CMK (cell line): ENCODE measurements around the gene APOC4.
"Not testable (repeated sequence)": the region's sequence is repeated elsewhere in the genome, so short reads cannot be mapped to it uniquely, and the experiment has no call there.

Experiments used
- DNase-seq: peaks from one replicate; pipeline ENCODE4 v3.0.0-alpha.2; 2010; ENCODE audit warnings: low read depth

APOC4 gene

DNA sequence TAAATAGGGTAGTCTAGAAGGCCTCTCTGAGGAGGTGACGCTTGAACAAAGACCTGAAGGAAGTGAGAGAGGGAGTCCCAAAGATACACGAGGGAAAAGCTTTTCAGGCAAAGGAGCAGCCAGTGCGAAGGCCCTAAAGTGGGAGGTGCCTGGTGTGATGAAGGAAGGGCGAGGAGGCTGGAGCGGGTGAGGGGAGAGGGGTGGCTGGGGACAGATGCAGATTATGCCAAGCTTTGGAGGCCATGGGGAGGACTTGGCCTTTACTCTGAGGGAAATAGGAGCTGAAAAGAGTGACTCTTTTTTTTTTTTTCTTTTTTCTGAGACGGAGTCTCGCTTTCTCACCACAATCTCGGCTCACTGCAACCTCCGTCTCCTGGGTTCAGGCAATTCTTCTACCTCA lies 16.1 kb downstream of the APOC4 start:
- DNase-seq = no peak

DNA sequence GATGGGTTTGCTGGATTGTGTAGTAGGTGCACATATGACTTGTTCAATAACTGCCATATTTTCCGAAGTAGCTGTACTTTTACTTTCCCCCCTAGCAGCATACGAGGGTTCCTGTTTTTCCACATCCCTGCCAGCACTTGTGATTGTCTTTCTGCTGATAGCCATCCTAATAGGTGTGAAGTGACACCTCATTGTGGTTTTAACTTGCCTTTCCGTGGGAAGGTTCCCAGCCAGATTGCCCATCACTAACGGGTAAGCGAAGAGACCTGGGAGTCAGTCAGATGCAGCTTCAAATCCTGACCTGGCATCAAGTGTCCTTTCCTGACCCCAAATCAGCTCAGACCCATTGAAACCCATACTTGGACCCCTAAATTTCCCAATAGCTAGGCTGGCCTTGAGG lies 17.7 kb downstream of the APOC4 start:
- no peak for DNase-seq

DNA sequence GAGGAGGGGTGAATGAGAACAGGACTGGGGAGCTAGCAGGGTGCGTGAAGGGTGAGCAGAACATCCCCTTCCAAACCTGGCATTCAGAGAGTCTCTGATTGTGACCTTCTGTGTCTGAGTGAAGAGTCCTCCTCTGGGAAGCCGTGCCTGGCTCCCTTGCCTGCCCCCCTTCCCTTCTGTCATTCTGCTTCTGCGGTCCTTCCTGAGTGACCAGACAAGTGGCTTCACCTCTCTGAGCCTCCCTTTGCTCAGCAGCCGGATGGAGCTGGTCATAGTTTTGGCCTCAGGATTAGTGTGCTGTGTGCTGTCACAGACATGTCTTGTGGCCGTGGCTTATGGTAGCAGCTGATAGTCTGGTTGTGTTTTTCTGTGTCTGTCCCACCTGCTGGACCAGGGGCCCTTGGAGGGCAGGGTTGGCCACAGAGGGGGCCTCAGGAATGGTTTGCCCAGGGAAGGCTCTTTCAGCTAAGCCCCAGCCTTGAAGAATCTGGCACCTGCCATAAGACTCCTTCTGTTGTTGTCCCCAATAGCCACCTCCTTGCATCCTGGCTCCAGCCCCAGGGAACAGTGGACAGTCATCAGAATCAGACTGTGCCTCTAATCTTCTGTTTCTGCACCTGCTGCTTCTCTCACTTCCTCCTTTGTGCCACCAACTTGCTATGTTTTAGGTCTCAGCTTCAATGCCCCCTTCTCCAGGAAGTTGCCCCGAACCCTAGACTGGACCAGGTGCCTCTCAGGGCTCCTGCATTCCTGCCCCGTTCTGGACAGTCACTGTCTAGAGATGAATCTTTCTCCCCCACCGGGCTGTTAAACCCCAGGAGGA lies 19.1 kb downstream of the APOC4 start:
- DNase-seq = no peak

DNA sequence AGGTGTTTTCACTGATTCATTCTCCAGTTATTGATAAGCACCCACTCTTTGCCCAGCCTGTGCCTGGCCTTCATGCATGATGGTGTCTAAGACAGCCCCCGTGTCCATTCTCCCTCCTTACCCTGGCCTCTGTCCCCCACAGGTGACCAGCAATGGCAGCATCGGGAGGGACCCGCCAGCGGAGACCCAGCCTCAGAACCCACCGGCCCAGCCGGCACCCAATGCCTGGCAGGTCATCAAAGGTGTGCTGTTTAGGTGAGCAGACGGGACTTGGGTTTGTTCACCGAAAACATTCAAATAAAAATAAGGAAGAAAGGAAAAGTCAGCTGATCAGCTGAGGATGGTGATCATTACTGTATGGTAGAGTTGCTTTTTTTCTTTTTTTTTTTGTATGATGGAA lies 19.8 kb downstream of the APOC4 start:
- no peak for DNase-seq

DNA sequence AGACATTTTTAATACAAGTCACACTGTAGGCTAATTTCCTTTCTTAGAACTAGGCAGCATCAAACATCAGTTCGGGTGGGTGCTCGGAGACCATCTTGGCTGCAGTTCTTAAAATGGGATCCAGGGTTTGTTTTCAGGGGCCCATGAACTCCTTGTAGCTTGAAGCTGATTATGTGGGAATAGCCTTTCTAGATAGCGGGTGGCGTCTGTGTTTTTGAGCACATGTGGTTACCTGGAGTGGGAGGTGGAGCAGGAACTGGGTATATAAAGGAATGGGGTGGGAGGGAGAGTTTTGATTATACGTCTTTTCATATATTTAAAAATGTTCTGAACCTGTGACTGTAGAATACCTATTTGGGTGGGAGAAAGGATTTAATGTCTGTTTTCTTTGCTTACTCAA lies 26.1 kb downstream of the APOC4 start:
- DNase-seq = no peak

DNA sequence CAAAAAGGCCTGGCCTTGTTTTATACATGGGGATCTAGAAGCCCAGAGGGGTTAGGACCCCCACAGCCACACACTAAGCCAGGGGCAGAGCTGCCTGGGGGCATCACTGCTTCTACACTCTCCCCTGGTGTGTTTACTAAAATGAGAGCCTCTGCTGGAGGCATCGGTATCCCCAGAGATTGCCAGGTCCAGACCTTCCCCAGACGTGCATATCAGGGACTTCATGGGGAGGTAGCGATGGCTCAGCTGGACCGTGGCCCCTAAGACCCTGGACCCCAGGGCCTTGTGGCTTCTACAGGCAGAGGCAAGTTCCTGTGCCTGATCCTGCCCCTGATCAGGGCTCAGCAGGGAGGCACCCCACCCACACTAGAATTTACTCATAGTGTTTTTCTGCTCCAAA lies 26.6 kb downstream of the APOC4 start:
- no peak for DNase-seq

DNA sequence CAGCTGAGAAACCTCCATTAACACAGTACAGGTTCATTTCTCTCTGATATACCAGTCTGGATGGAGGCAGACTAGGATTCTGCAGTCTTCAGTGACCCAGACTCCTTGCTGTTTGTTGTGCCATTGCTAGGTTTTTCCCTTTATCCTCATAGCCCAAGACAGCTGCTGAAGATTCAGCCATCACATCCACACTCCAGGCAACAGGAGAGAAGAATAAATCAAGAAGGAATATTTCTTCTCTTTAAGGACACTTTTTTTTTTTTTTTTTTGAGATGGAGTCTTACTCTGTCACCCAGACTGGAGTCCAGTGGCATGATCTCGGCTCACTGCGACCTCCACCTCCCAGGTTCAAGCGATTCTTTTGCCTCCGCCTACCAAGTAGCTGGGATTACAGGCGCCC lies 27.4 kb downstream of the APOC4 start:
- DNase-seq = no peak

DNA sequence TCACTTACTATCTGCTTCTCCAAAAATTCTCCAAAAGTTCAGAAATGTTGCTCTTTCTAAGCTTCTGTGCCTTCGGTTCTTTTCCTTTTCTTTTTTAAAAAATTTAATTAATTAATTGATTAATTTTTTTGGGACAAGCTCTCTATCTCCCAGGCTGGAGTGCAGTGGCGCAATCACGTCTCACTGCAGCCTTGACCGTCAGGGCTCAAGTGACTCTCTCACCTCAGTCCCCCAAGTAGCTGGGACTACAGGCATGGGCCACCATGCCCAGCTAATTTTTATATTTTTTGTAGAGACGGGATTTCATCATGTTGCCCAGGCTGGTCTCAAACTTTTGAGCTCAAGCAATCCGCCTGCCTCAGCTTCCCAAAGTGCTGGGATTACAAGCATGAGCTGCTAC lies 29.4 kb downstream of the APOC4 start:
- not testable (repeated sequence) for DNase-seq

DNA sequence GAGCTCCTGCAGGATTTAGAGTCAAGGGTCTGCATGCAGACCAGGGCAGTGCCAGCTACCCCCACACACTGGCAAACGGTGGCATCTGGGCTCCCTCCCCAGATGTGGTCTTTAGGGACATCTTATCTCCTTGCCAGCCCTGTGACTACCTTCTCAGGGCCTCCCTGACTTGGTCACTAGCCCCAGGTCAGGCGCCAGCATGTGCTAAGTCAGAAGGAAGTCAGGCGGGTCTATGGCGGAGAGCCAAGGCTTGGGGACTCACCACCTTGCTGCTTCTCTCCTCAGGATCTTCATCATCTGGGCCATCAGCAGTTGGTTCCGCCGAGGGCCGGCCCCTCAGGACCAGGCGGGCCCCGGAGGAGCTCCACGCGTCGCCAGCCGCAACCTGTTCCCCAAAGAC lies 30.8 kb downstream of the APOC4 start:
- no peak for DNase-seq

DNA sequence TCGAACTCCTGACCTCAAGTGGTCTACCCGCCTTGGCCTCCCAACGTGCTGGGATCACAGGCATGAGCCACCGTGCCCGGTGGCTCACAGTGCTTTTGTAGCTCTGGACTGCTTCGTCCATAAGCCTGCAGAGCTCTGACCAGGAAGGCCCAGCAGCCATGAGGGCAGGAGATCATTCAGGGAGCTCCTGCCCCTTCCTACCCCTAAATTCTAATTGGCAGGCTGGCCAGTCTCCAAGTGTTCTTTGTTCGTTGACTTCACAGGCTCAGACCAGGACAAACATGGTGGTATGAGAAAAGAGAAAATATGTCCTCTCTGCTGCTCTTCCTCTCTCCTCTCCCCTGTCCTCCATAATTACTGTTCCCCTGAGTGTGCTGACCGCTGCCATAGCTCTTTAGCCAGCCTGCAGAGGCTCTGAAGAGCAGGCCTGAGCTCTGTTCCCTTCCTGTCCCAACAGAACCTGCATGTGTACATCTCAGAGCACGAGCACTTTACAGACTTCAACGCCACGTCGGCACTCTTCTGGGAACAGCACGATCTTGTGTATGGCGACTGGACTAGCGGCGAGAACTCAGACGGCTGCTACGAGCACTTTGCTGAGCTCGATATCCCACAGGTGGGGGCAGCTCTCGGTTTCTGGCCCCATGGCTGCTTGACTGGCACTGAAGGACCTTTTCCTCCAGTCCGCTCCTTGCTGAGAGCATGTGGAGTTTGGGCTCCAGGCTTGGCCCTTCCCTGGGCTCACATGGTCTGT lies 32.1 kb downstream of the APOC4 start:
- no peak for DNase-seq

DNA sequence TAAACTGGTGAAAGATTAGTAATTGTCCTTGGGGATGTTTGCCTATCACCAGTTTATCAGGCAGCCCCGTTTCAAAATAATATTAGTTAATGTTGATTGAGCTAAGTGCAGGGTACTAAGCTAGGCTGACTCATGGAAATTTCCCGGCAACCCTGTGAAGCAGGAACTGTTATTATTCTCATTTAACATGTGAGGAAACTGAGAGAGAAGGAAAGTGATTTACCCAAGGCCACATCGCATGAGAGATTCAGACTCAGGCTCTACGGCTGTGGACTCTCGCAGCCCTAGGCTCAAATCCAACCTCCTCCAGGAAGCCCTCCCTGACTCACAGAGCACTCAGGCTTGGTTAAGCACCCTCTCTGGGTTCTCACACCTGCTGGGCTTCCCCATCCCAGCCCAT lies 32.8 kb downstream of the APOC4 start:
- no peak for DNase-seq

DNA sequence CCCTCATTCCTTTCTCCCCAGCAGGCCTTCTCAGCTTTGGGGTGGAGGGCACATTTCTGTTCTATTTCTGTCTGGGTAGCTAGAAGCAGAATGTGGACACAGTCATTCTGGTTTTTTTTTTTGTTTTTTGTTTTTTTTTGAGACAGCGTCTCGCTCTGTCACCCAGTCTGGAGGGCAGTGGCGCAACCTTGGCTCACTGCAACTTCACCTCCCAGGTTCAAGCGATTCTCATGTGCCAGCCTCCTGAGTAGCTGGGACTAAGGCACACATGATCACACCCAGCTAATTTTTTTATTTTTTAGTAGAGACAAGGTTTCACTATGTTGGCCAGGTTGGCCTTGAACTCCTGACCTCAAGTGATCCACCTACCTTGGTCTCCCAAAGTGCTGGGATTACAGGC lies 33.4 kb downstream of the APOC4 start:
- DNase-seq = no peak

DNA sequence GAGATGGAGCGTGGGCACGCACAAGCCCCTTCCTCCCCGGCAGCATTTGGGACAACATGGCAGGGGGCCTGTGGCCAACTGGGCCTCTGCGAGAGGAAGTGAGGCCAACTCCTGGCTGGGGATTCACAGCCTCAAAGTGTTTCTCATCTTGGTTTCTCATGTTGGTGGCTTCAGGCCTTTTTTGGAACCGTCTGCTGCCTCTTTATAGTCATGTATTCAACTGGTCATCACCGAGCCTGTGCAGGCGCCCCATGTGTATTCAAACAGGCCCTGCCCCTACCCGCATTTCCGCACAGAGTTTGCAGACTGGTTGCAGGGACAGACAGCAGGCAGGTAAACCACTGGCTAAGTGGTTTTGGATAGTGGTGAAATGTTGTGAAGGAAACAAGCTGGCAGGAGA lies 42.0 kb downstream of the APOC4 start:
- DNase-seq = no peak

DNA sequence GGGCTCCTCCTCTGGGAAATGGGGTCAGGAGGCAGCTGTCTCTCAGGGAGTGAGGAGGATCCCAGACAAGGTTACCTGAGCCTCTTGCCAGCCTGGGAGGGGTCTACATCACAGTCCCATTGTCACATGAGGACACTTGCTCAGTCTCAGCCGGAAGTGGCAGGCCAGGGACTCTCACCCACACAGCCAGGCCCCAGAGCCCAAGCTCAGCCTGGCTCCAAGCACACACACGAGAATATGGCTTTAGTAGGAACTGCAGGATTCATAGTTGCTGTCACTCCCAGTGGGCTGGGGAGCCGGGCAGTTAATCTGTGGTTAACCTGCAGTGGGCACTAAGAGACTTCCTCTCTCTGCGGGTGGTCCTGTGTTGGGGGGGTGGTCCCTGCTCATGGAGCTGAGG lies 43.4 kb downstream of the APOC4 start:
- DNase-seq = no peak

DNA sequence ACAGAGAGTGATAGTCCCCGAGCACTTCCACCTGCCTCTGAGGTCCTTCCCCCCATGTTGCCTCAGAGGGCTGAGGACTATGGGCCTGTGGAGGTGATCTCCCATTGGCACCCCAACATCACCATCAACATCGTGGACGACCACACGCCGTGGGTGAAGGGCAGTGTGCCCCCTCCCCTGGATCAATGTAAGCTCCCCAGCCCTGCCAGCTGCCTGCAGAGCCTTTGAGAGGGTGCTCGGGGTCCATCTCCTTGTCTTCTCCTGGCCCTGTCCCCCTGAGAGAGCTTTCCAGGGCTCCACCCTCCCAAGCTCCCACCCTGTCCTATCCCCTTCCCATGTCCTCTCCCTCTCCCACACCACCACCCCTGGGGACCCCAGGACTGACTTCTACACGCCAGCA lies 44.4 kb downstream of the APOC4 start:
- DNase-seq = no peak

DNA sequence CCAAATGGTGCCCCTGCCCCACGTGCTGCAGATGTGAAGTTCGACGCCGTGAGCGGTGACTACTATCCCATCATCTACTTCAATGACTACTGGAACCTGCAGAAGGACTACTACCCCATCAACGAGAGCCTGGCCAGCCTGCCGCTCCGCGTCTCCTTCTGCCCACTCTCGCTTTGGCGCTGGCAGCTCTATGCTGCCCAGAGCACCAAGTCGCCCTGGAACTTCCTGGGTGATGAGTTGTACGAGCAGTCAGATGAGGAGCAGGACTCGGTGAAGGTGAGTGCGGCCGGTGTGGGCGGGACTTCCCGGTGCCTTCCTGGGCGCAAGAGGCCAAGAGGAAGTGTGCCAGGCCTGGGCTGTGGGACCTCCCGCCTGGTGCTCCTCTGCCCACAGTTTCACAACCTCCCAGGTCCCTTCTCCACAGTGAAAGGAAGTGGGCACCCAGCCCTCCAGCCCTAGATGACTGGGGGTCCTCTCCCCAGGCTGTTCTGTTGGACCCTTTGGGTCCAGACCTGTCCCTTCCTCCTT lies 45.2 kb downstream of the APOC4 start:
- DNase-seq = no peak

DNA sequence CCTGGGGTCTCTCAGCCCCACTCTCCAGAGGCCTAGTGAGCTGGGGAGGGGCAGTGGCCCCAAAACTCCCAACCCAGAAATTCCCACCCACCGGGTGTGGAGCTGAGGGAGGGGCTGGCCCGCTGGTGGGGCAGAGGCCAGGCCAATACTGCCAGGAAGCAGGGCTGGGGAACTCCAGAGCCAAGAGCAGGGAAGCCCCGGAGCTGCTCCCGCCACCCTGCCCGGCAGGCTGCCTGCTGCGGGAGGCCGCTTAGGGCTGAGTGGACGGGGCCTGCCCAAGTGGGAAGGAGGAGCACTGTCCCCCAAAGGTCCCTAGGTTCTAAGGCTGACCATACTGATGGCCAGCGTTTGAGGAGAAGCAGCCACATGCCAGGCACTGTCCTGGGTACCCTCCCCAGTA lies 46.2 kb downstream of the APOC4 start:
- DNase-seq = no peak

DNA sequence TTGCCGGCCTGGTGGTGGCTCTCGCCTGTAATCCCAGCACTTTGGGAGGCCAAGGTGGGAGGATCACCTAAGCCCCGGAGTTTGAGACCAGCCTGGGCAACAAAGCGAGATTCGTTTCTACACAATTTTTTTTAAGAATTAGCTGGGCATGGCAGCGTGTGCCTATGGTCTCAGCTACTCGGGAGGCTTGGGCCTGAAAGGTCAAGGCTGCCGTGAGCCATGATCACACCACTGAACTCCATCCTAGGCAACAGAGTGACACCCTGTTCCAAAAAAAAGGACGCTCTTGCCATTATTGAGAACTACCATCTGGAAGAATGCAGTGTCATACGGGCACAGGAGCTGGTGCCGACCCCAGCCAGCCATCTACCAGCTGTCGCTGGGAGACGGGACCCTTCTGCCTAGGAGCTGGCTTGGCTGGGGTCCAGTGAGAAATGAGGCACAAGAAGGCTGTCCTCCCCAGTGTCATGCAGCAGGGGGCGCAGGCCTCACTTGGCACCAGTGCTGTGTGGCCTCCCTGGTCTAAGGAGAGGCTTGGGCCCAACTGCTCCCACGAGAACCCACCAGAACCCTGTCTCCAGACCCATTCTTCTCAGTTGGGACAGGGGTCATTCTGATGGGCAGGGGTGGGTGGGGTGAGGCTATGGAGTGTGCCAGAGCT lies 47.0 kb downstream of the APOC4 start:
- DNase-seq = peak; percentile 22

DNA sequence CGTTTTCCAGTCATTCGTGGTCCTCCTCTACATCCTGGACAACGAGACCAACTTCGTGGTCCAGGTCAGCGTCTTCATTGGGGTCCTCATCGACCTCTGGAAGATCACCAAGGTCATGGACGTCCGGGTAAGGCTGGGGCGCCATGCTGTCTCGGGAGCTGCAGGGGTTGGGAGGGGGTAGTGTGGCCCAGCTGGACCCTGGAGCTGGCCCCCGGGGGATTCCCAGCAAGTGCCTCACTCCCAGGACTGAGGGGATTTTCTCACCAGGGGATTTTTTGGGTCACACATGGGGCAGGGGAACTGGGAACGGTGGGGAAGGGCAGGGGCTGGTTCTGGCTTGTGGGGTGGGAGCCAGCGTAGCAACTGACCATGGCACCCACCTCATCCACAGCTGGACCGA lies 48.4 kb downstream of the APOC4 start:
- no peak for DNase-seq

DNA sequence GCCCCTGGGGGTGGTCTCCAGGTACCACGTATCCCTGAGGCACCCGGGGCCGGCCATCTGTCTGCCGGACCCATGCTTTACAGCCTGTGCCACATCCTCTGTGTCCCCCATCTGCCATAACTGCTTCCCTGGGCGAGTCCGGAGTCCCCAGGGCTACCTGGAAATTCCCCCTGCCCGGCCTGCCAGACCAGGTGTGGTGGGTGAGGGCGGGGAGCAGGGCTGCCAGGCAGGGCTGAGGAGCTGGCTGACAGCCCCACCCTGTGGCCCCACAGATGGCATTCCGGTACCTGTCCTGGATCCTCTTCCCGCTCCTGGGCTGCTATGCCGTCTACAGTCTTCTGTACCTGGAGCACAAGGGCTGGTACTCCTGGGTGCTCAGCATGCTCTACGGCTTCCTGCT lies 48.9 kb downstream of the APOC4 start:
- DNase-seq = no peak

DNA sequence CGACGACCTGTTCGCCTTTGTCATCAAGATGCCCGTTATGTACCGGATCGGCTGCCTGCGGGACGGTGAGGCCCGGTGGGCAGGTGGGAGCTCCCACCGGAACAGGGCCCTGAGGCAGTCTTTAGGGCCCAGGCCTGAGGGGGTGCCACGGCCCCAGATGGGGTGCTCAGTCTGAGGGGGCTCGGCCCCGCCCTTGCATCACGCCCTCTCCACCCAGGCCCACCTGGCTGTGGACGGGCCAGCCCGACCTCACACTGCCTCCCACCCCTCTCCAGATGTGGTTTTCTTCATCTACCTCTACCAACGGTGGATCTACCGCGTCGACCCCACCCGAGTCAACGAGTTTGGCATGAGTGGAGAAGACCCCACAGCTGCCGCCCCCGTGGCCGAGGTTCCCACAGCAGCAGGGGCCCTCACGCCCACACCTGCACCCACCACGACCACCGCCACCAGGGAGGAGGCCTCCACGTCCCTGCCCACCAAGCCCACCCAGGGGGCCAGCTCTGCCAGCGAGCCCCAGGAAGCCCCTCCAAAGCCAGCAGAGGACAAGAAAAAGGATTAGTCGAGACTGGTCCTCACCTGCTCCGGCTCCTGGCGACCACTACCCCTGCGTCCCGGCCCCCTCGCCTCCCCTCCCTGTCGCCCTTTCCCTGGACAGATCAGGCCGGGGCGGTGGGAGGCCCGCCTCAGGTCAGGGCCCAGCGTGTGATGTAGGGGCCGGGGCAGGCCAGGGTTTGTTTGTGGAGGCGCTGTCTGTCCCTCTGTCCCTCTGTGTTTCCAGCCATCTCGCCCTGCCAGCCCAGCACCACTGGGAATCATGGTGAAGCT lies 50.5 kb downstream of the APOC4 start:
- DNase-seq = no peak

DNA sequence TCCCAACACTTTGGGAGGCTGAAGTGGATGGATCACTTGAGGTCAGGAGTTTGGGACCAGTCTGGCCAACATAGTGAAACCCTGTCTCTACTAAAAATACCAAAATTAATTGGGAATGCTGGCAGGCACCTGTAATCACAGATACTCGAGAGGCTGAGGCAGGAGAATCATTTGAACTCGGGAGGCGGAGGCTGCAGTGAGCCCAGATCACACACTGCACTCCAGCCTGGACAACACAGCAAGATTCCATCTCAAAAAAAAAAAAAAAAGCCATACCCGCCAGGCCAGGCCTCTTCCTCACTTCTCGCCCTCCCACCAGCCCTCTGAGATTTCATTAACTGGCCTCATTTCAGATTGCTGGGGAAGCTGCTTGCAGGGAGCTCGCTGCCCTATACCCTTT lies 51.5 kb downstream of the APOC4 start:
- no peak for DNase-seq
